Neural progenitor cell (in vitro differentiated cells): ENCODE results near the gene MIEF1. TPM values are rescaled to one million over a fixed set of nuclear protein-coding genes. Genes with fewer than 3 reads are reported as not detected.

ENCODE experiments used
- DNase-seq: peaks from one replicate; pipeline ENCODE4 v3.0.0-alpha.2; 2016; ENCODE audit warnings: low spot score
- H2AFZ ChIP-seq: fragments of 200-600 bp; sonication (generic); replicated peaks from 2 replicates; pipeline ENCODE4 v1.6.1; 2016; ENCODE audit warnings: antibody characterized with exemption
- H3F3A ChIP-seq: fragments of 200-600 bp; sonication (generic); 2 replicates; pipeline ENCODE4 v1.6.1; 2016; ENCODE audit warnings: antibody characterized with exemption, low read depth
- H3K27ac ChIP-seq: fragments of 200-600 bp; sonication (generic); 2 replicates; pipeline ENCODE4 v1.5.1; 2016; ENCODE audit warnings: mild to moderate bottlenecking
- H3K27me3 ChIP-seq: fragments of 200-600 bp; sonication (generic); 2 replicates; pipeline ENCODE4 v1.6.1; 2016; ENCODE audit warnings: mild to moderate bottlenecking, moderate library complexity
- H3K36me3 ChIP-seq: fragments of 200-600 bp; sonication (generic); 2 replicates; pipeline ENCODE4 v1.5.1; 2016
- H3K4me1 ChIP-seq: fragments of 200-600 bp; sonication (generic); 2 replicates; pipeline ENCODE4 v1.6.1; 2016; ENCODE audit warnings: mixed run types
- H3K4me2 ChIP-seq: fragments of 200-600 bp; sonication (generic); 2 replicates; pipeline ENCODE4 v1.6.1; 2016
- H3K4me3 ChIP-seq: fragments of 200-600 bp; sonication (generic); 2 replicates; pipeline ENCODE4 v1.5.1; 2016
- H3K79me2 ChIP-seq: fragments of 200-600 bp; sonication (generic); 2 replicates; pipeline ENCODE4 v1.6.1; 2016; ENCODE audit warnings: low read depth
- H3K9ac ChIP-seq: fragments of 200-600 bp; sonication (generic); 2 replicates; pipeline ENCODE4 v1.6.1; 2016
- H3K9me3 ChIP-seq: fragments of 200-600 bp; sonication (generic); 2 replicates; pipeline ENCODE4 v1.5.1; 2016; ENCODE audit warnings: low read depth
- H4K20me1 ChIP-seq: fragments of 200-600 bp; sonication (generic); 2 replicates; pipeline ENCODE4 v1.6.1; 2016; ENCODE audit warnings: low read depth
- H3K27ac Mint-ChIP-seq: 3 replicates; pipeline ENCODE4 v1.8.0; 2021; ENCODE audit warnings: mixed read lengths
- H3K27me3 Mint-ChIP-seq: 2 replicates; pipeline ENCODE4 v1.8.0; 2022; ENCODE audit warnings: low read depth, mild to moderate bottlenecking, inconsistent platforms, moderate library complexity, mixed read lengths; ENCODE audit not compliant: insufficient read depth
- H3K36me3 Mint-ChIP-seq: 3 replicates; pipeline ENCODE4 v1.8.0; 2021; ENCODE audit warnings: mixed read lengths
- H3K4me1 Mint-ChIP-seq: 3 replicates; pipeline ENCODE4 v1.8.0; 2021; ENCODE audit warnings: mixed read lengths
- H3K4me3 Mint-ChIP-seq: 3 replicates; pipeline ENCODE4 v1.8.0; 2021; ENCODE audit warnings: mild to moderate bottlenecking, moderate library complexity, mixed read lengths
- H3K9me3 Mint-ChIP-seq: 3 replicates; pipeline ENCODE4 v1.8.0; 2020; ENCODE audit warnings: mixed read lengths
- CTCF ChIP-seq: fragments of 200-600 bp; sonication (generic); IDR thresholded peaks from 2 replicates; pipeline ENCODE4 v1.5.1; 2017; ENCODE audit warnings: antibody characterized with exemption, mild to moderate bottlenecking
- EZH2 ChIP-seq: fragments of 200-600 bp; sonication (generic); IDR thresholded peaks from 2 replicates; pipeline ENCODE4 v1.6.1; 2017; ENCODE audit warnings: antibody characterized with exemption, mild to moderate bottlenecking, moderate library complexity
- EZH2phosphoT487 ChIP-seq: fragments of 200-600 bp; sonication (generic); IDR thresholded peaks from 2 replicates; pipeline ENCODE4 v1.6.1; 2017; ENCODE audit warnings: antibody characterized with exemption
- total RNA-seq: library from RNA; depleted of rRNA; stranded (reverse); fragments of >200 nt; gene quantifications from 2 replicates; pipeline ENCODE4 v1.2.3, GENCODE V29; 2015; ENCODE audit warnings: low replicate concordance

The MIEF1 gene
- total RNA-seq, 1 donor from 2014 or later = 22.0 TPM

- H3K4me1 ChIP-seq = peaks cover 4% of the 10 kb centered on the region
- no peaks in the 10 kb centered on the region for H3K9me3 Mint-ChIP-seq
- H3K27ac Mint-ChIP-seq = no peak overlapping the region
- H3K4me3 ChIP-seq = no peak overlapping the region
- peaks cover 13% of the 10 kb centered on the region for H3K4me1 Mint-ChIP-seq
- H3K27me3 ChIP-seq = peaks cover 94% of the 10 kb centered on the region
- H3K79me2 ChIP-seq = no peaks in the 10 kb centered on the region
- peaks cover 10% of the 10 kb centered on the region for H3F3A ChIP-seq
- H3K27ac ChIP-seq = no peak overlapping the region
- no peak overlapping the region for H3K9ac ChIP-seq
- H2AFZ ChIP-seq = no peak overlapping the region
- H3K9me3 ChIP-seq = no peaks in the 10 kb centered on the region
- peak overlapping the region; percentile 74 for H3K4me3 Mint-ChIP-seq
- no peak for TF ChIP-seq CTCF
- TF ChIP-seq EZH2 = no peak
- TF ChIP-seq EZH2phosphoT487 = no peak
- H4K20me1 ChIP-seq = peaks cover 24% of the 10 kb centered on the region
- no peaks in the 10 kb centered on the region for H3K36me3 Mint-ChIP-seq
- H3K27me3 Mint-ChIP-seq = peaks cover 44% of the 10 kb centered on the region
- no peaks in the 10 kb centered on the region for H3K36me3 ChIP-seq
- H3K4me2 ChIP-seq = no peak overlapping the region
- no peak for DNase-seq
These were observed 56.9 kb downstream of the MIEF1 start for GRCh38 chr22:39558950-39559349.

GRCh38 chr22:39559456-39560105, 57.5 kb downstream of the MIEF1 start:
- Histone ChIP-seq H3K27me3 (peaks cover 87% of the 10 kb centered on the region), H3K9ac (no peak overlapping the region), H3K36me3 (no peaks in the 10 kb centered on the region), H3K9me3 (no peaks in the 10 kb centered on the region), H3K4me3 (no peak overlapping the region), H3K4me1 (peaks cover 4% of the 10 kb centered on the region), H3K27ac (no peak overlapping the region), H2AFZ (no peak overlapping the region), H4K20me1 (peaks cover 24% of the 10 kb centered on the region), H3F3A (peaks cover 14% of the 10 kb centered on the region), H3K4me2 (no peak overlapping the region), H3K79me2 (no peaks in the 10 kb centered on the region)
- no peaks in the 10 kb centered on the region for H3K9me3 Mint-ChIP-seq
- peaks cover 9% of the 10 kb centered on the region for H3K4me1 Mint-ChIP-seq
- peak; percentile 67 for DNase-seq
- no peak for TF ChIP-seq EZH2phosphoT487
- peak; percentile 65 for TF ChIP-seq CTCF
- no peak overlapping the region for H3K4me3 Mint-ChIP-seq
- H3K27me3 Mint-ChIP-seq = peaks cover 44% of the 10 kb centered on the region
- H3K27ac Mint-ChIP-seq = no peak overlapping the region
- no peaks in the 10 kb centered on the region for H3K36me3 Mint-ChIP-seq

- no peak for TF ChIP-seq CTCF
- TF ChIP-seq EZH2phosphoT487 = no peak
- TF ChIP-seq EZH2 = no peak
- H3F3A ChIP-seq = peaks cover 14% of the 10 kb centered on the region
- Mint-ChIP-seq H3K4me3 (no peak overlapping the region), H3K27me3 (peaks cover 44% of the 10 kb centered on the region), H3K4me1 (peaks cover 9% of the 10 kb centered on the region), H3K9me3 (no peaks in the 10 kb centered on the region), H3K27ac (no peak overlapping the region), H3K36me3 (no peaks in the 10 kb centered on the region)
- no peak for DNase-seq
- H3K27me3 ChIP-seq = peaks cover 82% of the 10 kb centered on the region
- H2AFZ ChIP-seq = no peak overlapping the region
- H3K27ac ChIP-seq = no peak overlapping the region
- H3K4me1 ChIP-seq = peaks cover 4% of the 10 kb centered on the region
- H3K9ac ChIP-seq = no peak overlapping the region
- H3K4me3 ChIP-seq = no peak overlapping the region
- no peaks in the 10 kb centered on the region for H3K79me2 ChIP-seq
- H4K20me1 ChIP-seq = peaks cover 24% of the 10 kb centered on the region
- H3K9me3 ChIP-seq = no peaks in the 10 kb centered on the region
- H3K4me2 ChIP-seq = no peak overlapping the region
- H3K36me3 ChIP-seq = no peaks in the 10 kb centered on the region
These were observed 58.0 kb downstream of the MIEF1 start for GRCh38 chr22:39560127-39560526.
